SH-SY5Y (cell line): Measurements from ENCODE around the gene BANF1.

Experiments
- GATA2 ChIP-seq: IDR thresholded peaks from 2 replicates; pipeline ENCODE4 v1.6.1; 2011; ENCODE audit warnings: mild to moderate bottlenecking, low read depth, low read length
- GATA3 ChIP-seq: IDR thresholded peaks from 2 replicates; pipeline ENCODE4 v1.6.1; 2011; ENCODE audit warnings: low read depth, mild to moderate bottlenecking, low read length, moderate library complexity

BANF1 gene, protein sequence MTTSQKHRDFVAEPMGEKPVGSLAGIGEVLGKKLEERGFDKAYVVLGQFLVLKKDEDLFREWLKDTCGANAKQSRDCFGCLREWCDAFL

DNA sequence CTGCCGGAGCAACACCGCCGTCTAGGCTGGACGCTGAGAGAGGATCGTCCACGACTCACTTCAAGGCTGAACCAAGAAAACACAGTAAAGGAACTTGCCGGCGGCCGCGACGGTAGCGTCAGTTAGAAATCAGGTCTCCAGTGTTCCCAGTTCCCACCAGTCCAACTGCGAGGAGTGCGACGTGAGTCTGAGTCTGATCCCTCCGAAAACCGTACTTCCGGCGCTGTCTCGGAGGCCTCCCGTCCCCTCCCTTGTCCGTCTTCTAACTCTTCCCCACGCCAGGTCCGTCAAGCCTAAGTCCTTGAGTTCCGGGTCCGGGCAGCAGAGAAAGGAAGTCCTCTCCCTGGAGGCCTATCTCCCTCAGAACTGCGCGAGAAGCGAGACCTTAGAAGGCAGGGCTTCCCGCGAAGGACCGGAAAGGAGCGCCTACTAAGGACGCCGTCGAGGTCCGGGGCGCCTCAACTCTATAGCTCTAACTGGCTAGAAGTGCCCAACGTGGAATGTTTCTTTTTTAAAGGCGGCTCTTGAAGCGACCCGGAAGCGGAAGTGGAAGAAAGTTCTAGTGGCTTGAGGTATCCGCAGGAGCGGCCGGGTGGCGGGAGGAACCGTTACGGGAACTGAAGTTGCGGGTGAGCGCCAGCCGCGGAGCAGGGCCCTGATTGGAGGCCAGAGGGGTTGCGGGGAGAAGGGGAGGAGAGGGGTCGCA lies at the start of gene BANF1, which contains the start of gene EIF1AD:
BANF1 (plus strand) TSS at position 562 of the 706 bp plus-strand sequence. CDS start 748 bp downstream, outside the sequence.
EIF1AD (minus strand) TSS at position 216 of the 706 bp plus-strand sequence. CDS start 1,768 bp downstream, outside the sequence.
- TF ChIP-seq GATA3 (no peak), GATA2 (peak; percentile 32; the same call in 1 of the 2 replicates)

DNA sequence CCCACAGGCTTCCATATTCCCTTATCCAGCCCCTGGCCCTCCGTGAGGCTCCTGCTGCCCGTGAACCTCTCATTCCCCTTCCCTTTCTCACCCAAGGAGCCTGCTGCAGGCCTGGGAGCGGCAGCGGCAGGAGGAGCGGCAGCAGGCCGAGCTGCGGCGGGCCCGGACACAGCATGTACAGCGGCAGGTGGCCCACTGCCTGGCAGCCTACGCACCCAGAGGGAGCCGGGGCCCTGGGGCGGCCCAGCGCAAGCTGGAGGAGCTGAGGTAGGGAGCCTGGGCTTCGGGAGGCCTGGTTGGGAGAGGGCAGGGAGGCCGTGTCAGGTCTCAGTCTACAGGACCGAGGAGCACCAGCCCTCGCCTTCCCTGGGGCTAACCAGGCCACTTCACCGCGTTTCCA lies 48.8 kb upstream of the BANF1 start:
- no peak for TF ChIP-seq GATA3
- TF ChIP-seq GATA2, result no peak

DNA sequence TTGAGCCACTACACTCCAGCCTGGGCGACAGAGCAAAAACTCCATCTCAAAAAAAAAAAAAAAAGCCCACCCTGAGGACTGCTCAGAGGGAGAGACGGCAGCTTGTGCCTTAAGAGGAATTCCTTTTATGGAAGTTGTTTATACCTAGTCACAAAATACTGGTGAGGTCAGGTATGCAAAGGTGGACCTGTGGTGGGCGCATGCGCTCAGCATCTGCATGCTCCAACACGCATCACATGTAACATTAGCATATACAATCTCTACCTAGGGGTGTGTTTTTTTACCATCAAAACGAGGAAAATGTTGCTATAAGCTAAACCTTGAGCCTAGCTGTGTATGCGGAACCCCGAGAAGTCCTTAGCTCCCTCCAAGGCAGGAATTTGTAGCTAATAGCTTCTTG lies 47.5 kb upstream of the BANF1 start:
- no peak for TF ChIP-seq GATA3
- TF ChIP-seq GATA2, result no peak

DNA sequence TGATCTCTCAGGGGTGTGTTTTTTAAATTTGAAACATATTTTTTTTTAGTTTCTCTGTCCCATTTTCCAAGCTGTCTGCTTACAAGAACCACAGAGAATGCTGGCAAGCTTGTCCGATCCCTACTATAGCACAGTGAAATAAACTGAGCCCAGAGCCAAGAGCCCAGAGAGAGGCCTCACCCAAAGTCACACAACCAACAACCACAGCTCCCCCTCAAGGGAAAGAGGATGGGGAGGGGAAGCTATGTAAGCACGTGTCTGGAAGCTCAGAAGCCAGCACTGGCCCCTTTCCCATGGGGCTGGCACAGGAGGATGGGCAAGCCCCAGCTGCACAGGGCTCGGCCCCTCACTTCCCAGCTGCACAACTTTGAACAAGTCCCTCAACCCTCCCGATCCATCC lies 44.0 kb upstream of the BANF1 start:
- no peak for TF ChIP-seq GATA2
- TF ChIP-seq GATA3, result no peak

DNA sequence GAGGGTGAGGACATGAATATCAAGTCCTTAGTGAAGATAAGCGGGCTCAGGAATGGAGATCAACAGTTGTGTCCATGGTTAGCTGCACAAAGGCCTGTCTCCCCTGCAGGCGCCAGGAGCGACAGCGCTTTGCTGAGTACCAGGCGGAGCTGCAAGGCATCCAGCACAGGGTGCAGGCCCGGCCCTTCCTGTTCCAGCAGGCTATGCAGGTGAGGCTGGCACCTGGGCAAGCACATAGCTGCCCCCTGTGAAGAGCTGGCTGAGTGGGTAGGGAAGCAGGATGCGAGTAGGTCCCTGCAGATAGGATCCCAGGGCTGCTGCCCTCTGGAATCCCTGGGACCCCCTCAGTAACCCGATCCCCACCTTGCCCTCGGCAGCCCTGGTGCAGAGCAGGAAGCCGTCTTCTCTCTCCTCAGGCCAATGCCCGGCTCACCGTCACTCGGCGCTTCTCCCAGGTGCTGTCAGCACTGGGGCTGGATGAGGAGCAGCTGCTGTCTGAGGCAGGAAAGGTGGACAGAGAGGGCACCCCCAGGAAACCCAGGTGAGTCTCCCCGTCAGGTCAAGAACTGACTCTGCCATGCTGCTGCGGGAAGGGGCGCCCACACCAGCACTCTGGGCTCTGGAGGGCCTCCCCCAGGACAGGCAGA lies 43.4 kb upstream of the BANF1 start:
- no peak for TF ChIP-seq GATA2
- TF ChIP-seq GATA3, result no peak

DNA sequence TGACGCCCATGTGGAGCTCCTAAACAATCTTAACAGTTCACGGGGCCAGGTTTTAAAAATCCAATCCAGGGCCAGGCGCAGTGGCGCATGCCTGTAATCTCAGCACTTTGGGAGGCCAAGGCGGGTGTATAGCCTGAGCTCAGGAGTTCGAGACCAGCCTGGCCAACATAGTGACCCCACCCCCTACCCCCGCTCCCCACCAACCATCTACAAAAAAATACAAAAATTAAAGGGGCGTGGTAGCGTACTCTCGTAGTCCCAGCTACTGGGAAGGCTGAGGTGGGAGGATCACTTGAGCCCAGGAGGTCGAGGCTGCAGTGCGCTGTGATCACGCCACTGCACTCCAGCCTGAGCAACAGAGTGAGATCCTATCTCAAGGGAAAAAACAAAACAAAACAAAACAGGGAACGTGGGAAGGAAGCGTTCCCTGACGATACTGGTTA lies 41.5 kb upstream of the BANF1 start:
- no peak for TF ChIP-seq GATA3
- no peak for TF ChIP-seq GATA2

DNA sequence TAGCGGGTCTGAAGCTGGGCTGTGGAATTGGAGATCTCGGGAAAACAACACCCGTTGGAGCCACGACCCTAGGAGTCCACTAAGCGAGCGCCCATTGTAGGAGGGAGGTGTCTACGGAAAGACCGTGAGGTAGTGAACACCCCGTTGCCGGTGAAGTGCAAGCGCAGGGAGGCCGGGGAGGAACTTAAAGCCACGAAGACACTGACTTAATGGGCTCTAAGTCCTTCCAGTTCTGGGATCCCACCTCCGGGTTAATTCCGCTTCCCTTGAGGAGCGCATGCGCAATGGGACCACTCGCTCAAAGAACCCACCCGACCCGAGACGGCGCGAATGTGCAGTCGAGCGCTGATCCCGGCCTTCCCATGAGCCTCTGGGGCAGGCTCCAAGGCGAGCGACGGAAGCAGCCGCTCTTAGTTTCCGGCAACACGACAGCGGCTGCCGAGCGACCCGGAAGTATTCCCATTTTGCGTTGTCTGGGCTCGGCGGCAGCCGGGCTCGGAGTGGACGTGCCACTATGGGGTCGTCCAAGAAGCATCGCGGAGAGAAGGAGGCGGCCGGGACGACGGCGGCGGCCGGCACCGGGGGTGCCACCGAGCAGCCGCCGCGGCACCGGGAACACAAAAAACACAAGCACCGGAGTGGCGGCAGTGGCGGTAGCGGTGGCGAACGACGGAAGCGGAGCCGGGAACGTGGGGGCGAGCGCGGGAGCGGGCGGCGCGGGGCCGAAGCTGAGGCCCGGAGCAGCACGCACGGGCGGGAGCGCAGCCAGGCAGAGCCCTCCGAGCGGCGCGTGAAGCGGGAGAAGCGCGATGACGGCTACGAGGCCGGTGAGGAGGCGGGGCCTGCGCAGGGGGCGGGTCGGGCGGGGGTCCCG lies 40.8 kb upstream of the BANF1 start, which contains the start of gene SART1:
SART1 (plus strand) TSS at position 468 of the 874 bp plus-strand sequence; CDS start at position 515, 47 bp downstream.
- TF ChIP-seq GATA3, result no peak
- no peak for TF ChIP-seq GATA2

DNA sequence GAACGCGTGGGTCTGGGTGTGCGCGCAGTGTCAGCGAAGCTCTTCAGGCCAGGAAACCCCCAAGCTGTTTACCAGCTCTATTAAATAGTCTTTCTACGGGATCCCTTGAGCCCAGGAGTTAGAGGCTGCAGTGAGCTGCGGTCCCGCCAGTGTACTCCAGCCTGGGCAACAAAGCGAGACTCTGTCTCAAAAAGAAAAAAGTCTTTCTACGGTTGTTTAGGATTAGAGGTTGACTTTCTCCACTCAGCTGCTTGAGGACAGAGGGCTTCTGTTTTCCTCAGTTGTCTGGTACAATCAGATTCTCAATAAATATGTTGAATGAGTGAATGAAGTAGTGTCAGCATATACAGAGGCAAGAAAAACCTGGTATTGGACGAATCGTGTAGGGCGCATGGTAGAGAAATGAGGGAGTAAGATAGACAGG lies 40.1 kb upstream of the BANF1 start:
- no peak for TF ChIP-seq GATA2
- TF ChIP-seq GATA3, result no peak

DNA sequence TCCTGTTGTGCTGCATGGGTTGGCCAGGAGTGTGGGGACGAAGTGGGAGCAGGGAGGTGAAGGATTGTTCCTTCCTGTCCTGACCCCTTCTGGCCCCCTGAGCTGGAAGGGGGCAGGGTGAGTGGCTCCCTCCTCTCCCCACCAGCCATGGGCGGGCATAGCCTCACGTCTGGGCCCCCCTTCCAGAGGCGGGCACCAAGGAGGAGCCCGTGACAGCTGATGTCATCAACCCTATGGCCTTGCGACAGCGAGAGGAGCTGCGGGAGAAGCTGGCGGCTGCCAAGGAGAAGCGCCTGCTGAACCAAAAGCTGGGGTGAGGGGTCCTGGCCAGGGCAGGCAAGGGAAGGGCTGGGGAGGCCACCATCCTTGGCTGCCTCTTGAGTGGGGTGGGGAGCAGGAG lies 37.4 kb upstream of the BANF1 start:
- TF ChIP-seq GATA3 (no peak), GATA2 (no peak)

DNA sequence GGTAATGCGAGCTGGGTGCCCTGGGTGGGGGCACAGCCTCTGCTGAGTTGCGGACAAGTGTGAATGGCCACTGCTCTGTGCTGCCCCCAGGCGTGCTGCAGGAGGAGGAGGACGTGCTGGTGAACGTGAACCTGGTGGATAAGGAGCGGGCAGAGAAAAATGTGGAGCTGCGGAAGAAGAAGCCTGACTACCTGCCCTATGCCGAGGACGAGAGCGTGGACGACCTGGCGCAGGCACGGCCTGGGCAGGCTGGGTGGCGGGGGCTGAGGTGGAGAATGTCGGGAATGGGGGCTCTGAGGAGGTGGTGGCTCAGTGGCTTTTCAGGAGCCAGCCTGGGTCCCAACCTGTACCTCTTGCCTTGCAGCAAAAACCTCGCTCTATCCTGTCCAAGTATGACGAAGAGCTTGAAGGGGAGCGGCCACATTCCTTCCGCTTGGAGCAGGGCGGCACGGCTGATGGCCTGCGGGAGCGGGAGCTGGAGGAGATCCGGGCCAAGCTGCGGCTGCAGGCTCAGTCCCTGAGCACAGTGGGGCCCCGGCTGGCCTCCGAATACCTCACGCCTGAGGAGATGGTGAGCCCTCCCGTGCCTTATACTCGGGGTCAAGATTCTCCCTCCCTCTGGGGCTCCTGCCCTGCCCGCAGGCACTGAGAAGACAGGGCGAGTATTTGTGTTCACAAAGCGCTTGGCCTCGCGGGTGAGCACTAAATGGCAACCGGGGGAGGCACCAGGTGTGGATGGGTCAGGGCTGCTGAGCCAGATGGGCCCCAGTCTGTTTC lies 36.1 kb upstream of the BANF1 start:
- no peak for TF ChIP-seq GATA2

DNA sequence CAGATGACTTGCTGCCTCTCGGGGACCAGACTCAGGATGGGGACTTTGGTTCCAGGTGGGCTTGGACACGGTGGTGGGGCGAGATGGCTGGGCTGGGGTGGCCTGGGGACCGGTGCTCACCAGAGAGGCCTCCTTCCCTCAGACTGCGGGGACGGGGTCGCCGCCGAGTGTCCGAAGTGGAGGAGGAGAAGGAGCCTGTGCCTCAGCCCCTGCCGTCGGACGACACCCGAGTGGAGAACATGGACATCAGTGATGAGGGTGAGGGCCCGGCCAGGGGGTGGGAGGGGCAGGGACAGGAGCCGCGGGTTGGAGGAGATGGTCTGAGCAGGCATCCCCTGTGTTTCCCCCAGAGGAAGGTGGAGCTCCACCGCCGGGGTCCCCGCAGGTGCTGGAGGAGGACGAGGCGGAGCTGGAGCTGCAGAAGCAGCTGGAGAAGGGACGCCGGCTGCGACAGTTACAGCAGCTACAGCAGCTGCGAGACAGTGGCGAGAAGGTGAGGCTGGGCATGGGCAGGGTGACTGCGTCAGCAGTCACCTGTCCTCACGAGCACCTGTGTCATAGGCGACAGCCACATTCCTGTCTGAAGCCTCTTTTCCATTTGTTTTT lies 34.9 kb upstream of the BANF1 start:
- no peak for TF ChIP-seq GATA3

DNA sequence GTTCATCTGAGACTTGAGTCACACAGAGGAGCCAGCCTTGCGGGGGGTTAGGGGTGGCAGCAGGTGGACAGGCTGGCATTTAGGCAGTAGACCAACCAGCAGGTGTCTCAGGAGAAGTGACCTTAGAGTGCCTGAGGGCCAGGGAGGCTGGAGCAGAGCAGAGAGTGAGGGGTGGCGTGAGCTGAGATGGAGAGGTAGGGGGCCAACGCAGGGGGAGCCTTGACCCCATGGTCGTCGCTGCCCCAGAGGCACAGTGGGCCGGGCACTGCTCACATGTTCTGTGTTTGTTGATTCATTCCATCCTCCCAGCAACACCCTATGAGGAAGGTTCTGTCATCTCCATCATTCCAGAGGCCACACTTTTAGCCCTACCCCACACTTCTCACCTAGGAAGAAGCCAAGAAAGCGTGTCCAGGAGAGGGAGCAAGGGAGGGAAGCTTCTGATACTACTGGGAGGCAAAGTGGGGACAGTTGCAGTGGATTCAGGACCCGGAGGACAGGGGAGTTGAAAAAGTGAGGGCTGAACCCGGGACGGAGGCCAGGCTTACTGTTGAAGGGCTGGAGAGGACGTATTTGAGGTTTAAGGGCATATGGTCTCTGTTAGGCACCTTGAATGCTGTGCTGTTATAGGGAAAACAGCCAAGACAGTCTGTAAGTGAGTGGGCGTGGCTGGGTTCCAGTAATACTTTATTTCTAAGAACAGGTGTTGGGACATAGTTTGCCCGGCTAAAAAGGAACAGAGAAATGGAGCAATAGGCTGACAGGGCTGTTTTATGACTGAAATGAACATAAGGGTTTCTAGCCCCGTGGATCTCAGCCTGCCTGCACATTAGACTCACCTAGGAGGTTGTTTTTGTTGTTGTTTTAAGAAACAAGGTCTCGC lies 33.5 kb upstream of the BANF1 start:
- TF ChIP-seq GATA3 (no peak), GATA2 (no peak)
